Large intestine (tissue), 3 donors: ENCODE results near the gene EFCAB5. TPM values are rescaled to one million over a fixed set of nuclear protein-coding genes. Genes with fewer than 3 reads are reported as not detected.
"Not testable (repeated sequence)": the region's sequence is repeated elsewhere in the genome, so short reads cannot be mapped to it uniquely, and the experiment has no call there.

Experiments
- DNase-seq, 2 donors: peaks; one replicate each; pipeline versions ENCODE4 v3.0.0 to v3.0.0-alpha.2; 2013
- H3K27ac ChIP-seq: one replicate; pipeline ENCODE4 v1.5.1; 2013; ENCODE audit warnings: low read length
- H3K27me3 ChIP-seq: 2 replicates; pipeline ENCODE4 v1.6.1; 2013; ENCODE audit warnings: low read length; ENCODE audit not compliant: control insufficient read depth, insufficient read depth
- H3K36me3 ChIP-seq: 2 replicates; pipeline ENCODE4 v1.6.1; 2013; ENCODE audit warnings: low read length; ENCODE audit not compliant: control insufficient read depth, insufficient read depth
- H3K4me1 ChIP-seq: one replicate; pipeline ENCODE4 v1.6.1; 2013; ENCODE audit warnings: low read length; ENCODE audit not compliant: control insufficient read depth, insufficient read depth
- H3K4me3 ChIP-seq: one replicate; pipeline ENCODE4 v1.5.1; 2013; ENCODE audit warnings: low read length
- H3K9me3 ChIP-seq: one replicate; pipeline ENCODE4 v1.6.1; 2013; ENCODE audit warnings: mild to moderate bottlenecking, low read depth, low read length, moderate library complexity; ENCODE audit not compliant: control insufficient read depth
- WGBS: methylation state at CpG from one replicate; pipeline ENCODE4 v1.1.5; 2013; ENCODE audit warnings: low lambda C conversion rate; ENCODE audit not compliant: insufficient coverage; 5-methylcytosine and 5-hydroxymethylcytosine counted together
- polyA plus RNA-seq: library from polyadenylated mRNA; unstranded; fragments of 120-200 nt; gene quantifications from one replicate; pipeline ENCODE4 v1.2.1, GENCODE V29; 2013

The EFCAB5 gene
- polyA plus RNA-seq, 1 donor, result 1.5 TPM

DNA sequence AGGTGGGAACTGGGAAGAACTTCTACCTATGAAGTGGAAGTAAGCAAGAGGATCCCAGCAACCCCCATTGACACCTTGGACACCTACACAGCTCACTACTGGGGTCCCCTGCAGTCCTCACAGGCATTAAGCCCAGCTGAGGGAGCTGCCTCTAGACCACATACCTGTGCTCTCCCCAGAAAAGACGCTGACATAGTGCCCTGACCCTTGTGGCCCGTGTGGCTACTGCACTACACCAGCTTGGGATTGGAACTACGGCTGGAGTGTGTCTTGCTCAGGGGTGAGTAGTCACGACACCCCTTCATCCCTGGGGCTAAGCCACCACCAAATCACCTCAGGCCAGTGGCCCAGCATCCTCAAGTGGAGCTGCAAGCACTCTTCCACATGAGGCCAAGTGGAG lies 120.9 kb downstream of the EFCAB5 start:
- H3K4me1 ChIP-seq, result no peaks in the 10 kb centered on the region
- DNase-seq, result no peak
- H3K27ac ChIP-seq, result no peak overlapping the region
- H3K9me3 ChIP-seq, result peaks cover 16% of the 10 kb centered on the region
- H3K27me3 ChIP-seq, result no peaks in the 10 kb centered on the region
- no peaks in the 10 kb centered on the region for H3K36me3 ChIP-seq
- WGBS, result no CpG with 5 or more reads among the region's 4 CpGs
- no peak overlapping the region for H3K4me3 ChIP-seq

DNA sequence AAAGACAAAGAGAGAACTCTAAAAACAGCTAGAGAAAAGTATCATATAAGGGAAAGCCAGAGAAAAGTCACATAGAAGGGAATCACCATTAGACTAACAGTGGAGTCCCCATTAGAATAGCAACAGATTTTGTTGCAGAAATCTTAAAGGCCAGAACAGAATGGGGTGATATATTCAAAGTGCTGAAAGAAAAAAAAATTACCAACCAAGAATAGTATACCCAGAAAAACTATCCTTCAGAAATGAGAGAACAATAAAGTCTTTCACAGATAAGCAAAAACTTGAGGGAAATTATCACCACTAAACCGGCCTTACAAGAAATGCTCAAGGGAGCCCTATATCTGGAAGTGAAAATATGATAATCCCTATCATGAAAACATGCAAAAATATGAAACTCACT lies 123.3 kb downstream of the EFCAB5 start:
- no peak overlapping the region for H3K27ac ChIP-seq
- no peaks in the 10 kb centered on the region for H3K4me1 ChIP-seq
- WGBS, result no CpG with 5 or more reads among the region's 1 CpG
- H3K4me3 ChIP-seq, result no peak overlapping the region
- H3K36me3 ChIP-seq, result no peaks in the 10 kb centered on the region
- peaks cover 21% of the 10 kb centered on the region for H3K9me3 ChIP-seq
- DNase-seq, result no peak
- H3K27me3 ChIP-seq, result no peaks in the 10 kb centered on the region

DNA sequence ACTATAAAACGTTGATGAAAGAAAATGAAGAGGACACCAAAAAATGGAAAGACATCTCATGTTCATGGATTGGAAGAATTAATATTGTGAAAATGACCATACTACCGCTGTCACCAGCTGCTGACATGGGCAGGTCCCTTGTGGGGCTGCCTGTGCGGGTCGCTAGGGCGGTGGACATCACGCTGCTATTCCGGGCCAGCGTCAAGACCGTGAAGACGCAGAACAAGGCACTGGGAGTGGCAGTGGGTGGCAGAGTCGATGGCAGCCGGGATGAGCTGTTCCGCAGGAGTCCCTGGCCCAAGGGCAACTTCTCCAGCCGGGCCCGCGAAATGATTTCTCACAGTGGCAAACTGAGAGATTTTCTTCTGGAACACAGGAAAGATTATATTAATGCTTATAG lies 127.0 kb downstream of the EFCAB5 start:
- Histone ChIP-seq H3K4me3 (no peak overlapping the region), H3K9me3 (peaks cover 18% of the 10 kb centered on the region), H3K4me1 (no peaks in the 10 kb centered on the region), H3K27ac (no peak overlapping the region), H3K36me3 (no peaks in the 10 kb centered on the region), H3K27me3 (no peaks in the 10 kb centered on the region)
- WGBS, result 100% methylated on average over 1 of the region's 16 CpGs
- DNase-seq, result no peak

DNA sequence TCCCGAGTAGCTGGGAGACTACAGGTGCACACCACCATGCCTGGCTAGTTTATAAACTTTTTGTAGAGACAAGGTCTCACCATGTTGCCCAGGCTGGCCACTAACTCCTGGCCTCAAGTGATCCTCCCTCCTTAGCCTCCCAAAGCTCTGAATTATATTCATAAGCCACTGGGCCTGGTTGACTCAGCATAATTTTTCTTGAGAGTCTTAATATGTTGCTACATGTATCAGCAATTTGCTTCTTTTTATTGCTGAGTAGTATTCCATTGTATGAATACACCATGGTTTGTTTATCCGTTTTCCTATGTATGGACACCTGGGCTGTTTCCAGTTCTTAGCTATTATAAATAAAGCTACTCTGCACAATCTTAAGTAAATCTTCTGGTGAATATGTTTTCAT lies 132.8 kb downstream of the EFCAB5 start:
- Histone ChIP-seq H3K4me3 (no peak overlapping the region), H3K9me3 (no peaks in the 10 kb centered on the region), H3K27me3 (peaks cover 2% of the 10 kb centered on the region), H3K27ac (no peak overlapping the region), H3K4me1 (no peaks in the 10 kb centered on the region), H3K36me3 (no peaks in the 10 kb centered on the region)
- no peak for DNase-seq
- whole genome bisulfite sequencing, result no CpG with 5 or more reads among the region's 2 CpGs

DNA sequence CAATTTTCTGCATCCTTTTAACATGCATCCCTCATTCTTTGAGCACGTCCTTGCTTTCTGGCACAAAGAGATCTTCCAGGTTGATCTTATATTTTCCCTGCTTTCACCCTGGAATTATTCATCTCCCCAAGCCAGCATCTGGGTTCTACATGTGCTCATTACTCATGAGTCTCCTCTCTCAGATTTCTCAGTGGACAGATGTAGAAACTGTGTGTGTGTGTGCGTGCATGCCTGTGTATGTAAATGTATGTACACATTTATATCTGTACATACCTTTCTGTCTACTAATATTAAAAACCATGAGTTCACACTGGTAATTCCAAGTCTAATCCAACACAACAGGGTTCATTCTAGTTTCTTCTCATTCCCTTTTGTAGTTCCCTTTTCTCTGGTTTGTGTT lies 133.3 kb downstream of the EFCAB5 start:
- Histone ChIP-seq H3K9me3 (no peaks in the 10 kb centered on the region), H3K36me3 (no peaks in the 10 kb centered on the region), H3K27me3 (peaks cover 2% of the 10 kb centered on the region), H3K27ac (no peak overlapping the region), H3K4me3 (no peak overlapping the region), H3K4me1 (no peaks in the 10 kb centered on the region)
- WGBS, result 100% methylated on average over 1 of the region's 2 CpGs
- no peak for DNase-seq

DNA sequence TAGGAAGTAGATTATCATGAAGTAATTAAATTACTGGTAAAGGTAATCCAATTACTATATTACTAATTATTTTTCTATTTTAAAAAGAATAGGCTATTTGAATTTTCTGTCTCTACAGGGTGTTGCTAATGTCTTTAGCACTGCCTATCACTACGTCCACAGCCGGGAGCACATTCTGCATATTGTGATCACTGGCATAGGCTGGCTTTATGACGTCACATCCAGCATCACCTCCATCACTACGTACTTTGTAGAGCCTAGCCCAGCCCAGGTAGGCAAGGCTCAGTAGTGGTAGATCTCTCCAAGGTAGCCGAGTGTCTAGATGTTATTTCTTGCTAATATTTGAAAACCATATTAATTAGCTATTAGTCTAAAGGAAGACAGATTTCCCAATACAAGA lies 141.3 kb downstream of the EFCAB5 start:
- Histone ChIP-seq H3K4me3 (no peak overlapping the region), H3K4me1 (no peaks in the 10 kb centered on the region), H3K27me3 (peaks cover 2% of the 10 kb centered on the region), H3K27ac (no peak overlapping the region), H3K36me3 (no peaks in the 10 kb centered on the region), H3K9me3 (no peaks in the 10 kb centered on the region)
- DNase-seq, result no peak
- 33% methylated on average over 1 of the region's 5 CpGs for WGBS

DNA sequence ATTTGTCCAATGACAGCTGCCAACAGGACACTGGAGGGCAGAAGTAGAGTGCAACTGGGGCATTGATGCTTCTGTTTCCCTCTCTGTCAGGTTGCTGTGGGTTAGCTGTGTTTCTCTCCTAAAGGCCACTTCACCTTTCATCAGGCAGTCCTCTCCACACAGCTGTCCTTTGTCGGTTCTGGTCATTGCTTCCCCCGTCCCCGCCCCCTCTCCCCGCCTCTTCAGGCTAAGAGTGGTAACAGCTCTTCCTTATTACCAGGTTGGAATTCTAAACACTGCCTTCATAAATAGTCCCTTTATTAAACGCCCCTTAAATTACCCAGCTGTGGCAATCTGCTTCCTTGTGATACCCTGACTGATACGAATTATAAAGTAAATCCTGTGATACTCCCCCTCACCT lies 143.4 kb downstream of the EFCAB5 start:
- no peaks in the 10 kb centered on the region for H3K9me3 ChIP-seq
- no peak overlapping the region for H3K4me3 ChIP-seq
- no peaks in the 10 kb centered on the region for H3K4me1 ChIP-seq
- H3K36me3 ChIP-seq, result no peaks in the 10 kb centered on the region
- H3K27me3 ChIP-seq, result peaks cover 2% of the 10 kb centered on the region
- DNase-seq, result no peak
- H3K27ac ChIP-seq, result no peak overlapping the region
- no CpG with 5 or more reads among the region's 6 CpGs for WGBS

DNA sequence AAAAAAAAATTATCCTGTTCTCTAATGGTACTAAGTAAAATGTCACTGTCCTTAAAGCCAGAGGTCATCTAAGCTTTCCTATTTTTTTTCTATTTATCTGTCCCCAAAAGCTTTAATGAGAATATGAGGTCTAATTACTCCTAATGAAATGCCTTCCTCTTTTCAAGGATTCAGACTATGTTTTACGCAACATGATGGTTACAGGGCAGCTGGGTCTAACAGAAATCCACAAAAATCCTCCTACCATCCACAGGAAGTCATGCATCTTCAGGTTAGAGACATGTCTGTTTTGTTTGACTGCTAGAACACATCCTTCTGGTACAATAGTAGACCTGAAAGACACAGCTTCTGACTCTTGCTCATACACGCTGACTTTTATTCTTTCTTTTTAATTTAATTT lies 145.5 kb downstream of the EFCAB5 start:
- H3K9me3 ChIP-seq, result no peaks in the 10 kb centered on the region
- peaks cover 8% of the 10 kb centered on the region for H3K27me3 ChIP-seq
- DNase-seq, result no peak
- H3K4me1 ChIP-seq, result no peaks in the 10 kb centered on the region
- no CpG with 5 or more reads among the region's 2 CpGs for WGBS
- no peaks in the 10 kb centered on the region for H3K36me3 ChIP-seq
- H3K27ac ChIP-seq, result no peak overlapping the region
- H3K4me3 ChIP-seq, result no peak overlapping the region

DNA sequence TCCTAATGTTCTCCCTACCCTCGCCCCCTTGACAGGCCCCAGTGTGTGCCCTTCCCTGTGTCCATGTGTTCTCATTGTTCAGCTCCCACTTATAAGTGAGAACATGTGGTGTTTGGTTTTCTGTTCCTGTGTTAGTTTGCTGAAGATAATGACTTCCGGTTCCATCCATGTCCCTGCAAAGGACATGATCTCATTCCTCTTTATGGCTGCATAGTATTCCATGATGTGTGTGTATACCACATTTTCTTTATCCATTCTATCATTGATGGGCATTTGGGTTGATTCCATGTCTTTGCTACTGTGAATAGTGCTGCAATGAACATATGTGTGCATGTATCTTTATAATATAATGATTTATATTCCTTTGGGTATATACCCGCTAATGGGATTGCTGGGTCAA lies 146.0 kb downstream of the EFCAB5 start:
- not testable (repeated sequence) for H3K4me1 ChIP-seq, H3K36me3 ChIP-seq, H3K4me3 ChIP-seq, DNase-seq, H3K27me3 ChIP-seq, H3K9me3 ChIP-seq, H3K27ac ChIP-seq
- no CpG with 5 or more reads among the region's 3 CpGs for WGBS

DNA sequence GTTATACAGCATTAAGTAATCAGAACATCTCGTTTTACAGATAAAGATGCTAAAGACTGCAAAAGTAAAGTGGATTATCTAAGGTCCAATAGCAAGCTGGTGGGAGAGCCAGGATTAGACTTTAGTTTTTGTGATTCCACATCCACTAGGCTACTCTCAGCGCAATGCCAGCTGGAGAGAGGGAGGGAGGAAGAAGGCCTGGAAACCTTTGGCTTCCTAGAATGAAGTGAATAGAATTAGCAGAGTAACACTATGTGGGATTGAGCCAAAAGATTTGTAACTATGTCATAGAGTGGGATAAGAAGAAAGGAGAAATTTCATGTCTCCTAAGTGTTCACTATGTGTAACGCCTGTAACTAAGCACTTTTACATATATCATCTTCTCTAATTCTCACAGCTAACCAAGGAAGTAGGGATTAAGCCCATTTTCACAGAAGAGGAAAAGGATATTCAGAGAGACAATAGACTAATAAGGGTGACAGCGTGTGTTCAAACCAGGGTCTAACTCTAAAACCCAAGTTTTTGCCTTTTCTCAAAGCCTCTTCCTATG lies 149.8 kb downstream of the EFCAB5 start:
- WGBS, result 91% methylated on average over 4 of the region's 4 CpGs
- Histone ChIP-seq H3K36me3 (no peaks in the 10 kb centered on the region), H3K4me1 (no peaks in the 10 kb centered on the region), H3K27me3 (peaks cover 11% of the 10 kb centered on the region), H3K4me3 (no peak overlapping the region), H3K27ac (no peak overlapping the region), H3K9me3 (no peaks in the 10 kb centered on the region)
- DNase-seq, result no peak

DNA sequence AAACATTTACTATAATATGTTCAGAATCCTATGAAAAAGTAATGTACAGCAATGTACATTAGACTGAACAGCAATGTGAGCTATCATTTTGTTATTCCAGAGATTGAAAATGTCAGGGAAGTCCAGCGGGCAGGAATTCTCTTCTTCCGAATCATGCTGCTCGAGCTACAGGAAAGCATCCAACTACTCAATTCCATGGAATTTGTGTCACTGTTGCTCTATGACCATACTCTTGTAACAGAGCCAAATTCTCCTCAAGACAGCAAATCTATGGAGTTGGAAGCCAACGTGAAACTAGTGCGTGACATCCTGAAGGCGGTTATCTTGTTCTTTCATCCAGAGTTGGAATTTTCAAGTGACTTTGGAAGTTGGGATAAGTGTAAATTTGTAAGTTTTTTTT lies 150.3 kb downstream of the EFCAB5 start:
- Histone ChIP-seq H3K9me3 (no peaks in the 10 kb centered on the region), H3K27me3 (peaks cover 11% of the 10 kb centered on the region), H3K36me3 (no peaks in the 10 kb centered on the region), H3K27ac (no peak overlapping the region), H3K4me1 (no peaks in the 10 kb centered on the region), H3K4me3 (no peak overlapping the region)
- 83% methylated on average over 3 of the region's 6 CpGs for WGBS
- no peak for DNase-seq
